Measurements from ENCODE around the gene LMOD2. TPM values are rescaled to one million over a fixed set of nuclear protein-coding genes. Genes with fewer than 3 reads are reported as not detected.
"Not testable (repeated sequence)": the region's sequence is repeated elsewhere in the genome, so short reads cannot be mapped to it uniquely, and the experiment has no call there.

Gene LMOD2
- total RNA-seq, 1 experiment from 2014 or later, result not detected

DNA sequence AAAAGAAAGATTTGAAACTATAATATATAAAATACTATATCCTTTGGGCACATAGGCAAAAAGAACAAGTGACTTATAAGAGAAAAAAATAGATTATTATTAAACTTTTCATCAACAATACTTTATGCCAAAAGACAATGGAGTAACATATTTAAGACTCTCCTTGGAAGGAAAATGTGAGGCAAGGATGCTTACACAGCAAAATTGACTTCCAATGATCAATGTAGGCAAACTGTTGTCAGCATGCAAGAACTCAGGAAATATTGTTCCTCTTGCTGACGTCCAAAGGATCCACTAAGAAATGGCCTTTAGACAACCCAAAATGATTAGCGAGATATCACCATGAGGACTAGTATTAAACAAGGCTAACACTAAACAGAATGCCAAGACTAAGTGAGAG lies 22.9 kb upstream of the LMOD2 start:
- peaks cover 10% of the 10 kb centered on the region for H3K4me1 ChIP-seq (ENCODE audit: insufficient read depth, low read length)
- ATAC-seq, result no peak
- H3K27me3 ChIP-seq (ENCODE audit: low read length), result no peaks in the 10 kb centered on the region
- H3K36me3 ChIP-seq (ENCODE audit: low read depth, low read length), result no peaks in the 10 kb centered on the region
- no peak overlapping the region for H3K27ac ChIP-seq (ENCODE audit: low read length)
- no peaks in the 10 kb centered on the region for H3F3A ChIP-seq (ENCODE audit: low read length, unreplicated experiment)
- no peaks in the 10 kb centered on the region for H3K9me3 ChIP-seq (ENCODE audit: low read length)
- H3K9ac ChIP-seq (ENCODE audit: low read length), result no peak overlapping the region
- H3K79me2 ChIP-seq (ENCODE audit: low read length), result no peaks in the 10 kb centered on the region
- ChIA-PET POLR2A (ENCODE audit: unreplicated experiment) (no interaction called here), CTCF (no interaction called here)
- BruUV-seq (replicated peaks), result no TSS peak
- no peaks in the 10 kb centered on the region for H4K20me1 ChIP-seq (ENCODE audit: low read length)
- no peak overlapping the region for H2AFZ ChIP-seq (ENCODE audit: low read length)
- DNase-seq, result no peak
- no peaks in the 10 kb centered on the region for H3K9me2 ChIP-seq (replicated peaks; ENCODE audit: low read length)
- intact Hi-C loops (cut with micrococcal nuclease), result no loop called here
- no peak overlapping the region for H3K4me3 ChIP-seq (ENCODE audit: low read length)
- H3K4me2 ChIP-seq (ENCODE audit: low read length), result no peak overlapping the region
- TF ChIP-seq EZH2phosphoT487 (IDR thresholded peaks at IDR 0.05; ENCODE audit: borderline replicate concordance, low read length) (no peak), EZH2 (IDR thresholded peaks at IDR 0.05; ENCODE audit: low read length, unreplicated experiment) (no peak)
- TF ChIP-seq, protein P1, sequence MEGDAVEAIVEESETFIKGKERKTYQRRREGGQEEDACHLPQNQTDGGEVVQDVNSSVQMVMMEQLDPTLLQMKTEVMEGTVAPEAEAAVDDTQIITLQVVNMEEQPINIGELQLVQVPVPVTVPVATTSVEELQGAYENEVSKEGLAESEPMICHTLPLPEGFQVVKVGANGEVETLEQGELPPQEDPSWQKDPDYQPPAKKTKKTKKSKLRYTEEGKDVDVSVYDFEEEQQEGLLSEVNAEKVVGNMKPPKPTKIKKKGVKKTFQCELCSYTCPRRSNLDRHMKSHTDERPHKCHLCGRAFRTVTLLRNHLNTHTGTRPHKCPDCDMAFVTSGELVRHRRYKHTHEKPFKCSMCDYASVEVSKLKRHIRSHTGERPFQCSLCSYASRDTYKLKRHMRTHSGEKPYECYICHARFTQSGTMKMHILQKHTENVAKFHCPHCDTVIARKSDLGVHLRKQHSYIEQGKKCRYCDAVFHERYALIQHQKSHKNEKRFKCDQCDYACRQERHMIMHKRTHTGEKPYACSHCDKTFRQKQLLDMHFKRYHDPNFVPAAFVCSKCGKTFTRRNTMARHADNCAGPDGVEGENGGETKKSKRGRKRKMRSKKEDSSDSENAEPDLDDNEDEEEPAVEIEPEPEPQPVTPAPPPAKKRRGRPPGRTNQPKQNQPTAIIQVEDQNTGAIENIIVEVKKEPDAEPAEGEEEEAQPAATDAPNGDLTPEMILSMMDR (conservative IDR thresholded peaks at IDR 0.05; ENCODE audit: low read depth, low read length), result no peak

DNA sequence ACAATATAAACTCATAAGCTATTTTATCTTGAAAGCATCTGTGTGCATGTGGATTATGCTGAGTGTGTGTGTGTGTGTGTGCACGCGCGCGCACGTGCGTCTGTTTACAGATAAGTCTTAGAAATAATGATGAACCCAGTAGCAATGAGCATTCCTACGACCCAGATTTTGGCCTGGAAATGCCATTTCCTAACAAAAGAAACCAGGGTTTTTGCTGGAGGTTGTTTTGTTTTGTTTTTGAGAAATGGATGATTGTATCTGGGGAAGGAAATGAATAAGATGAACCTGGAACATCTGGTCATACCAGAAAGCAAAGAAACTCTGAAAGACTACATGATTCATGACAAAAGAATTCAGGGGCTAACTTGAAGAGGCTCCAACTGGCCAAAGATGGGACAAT lies 22.1 kb upstream of the LMOD2 start:
- H3K4me3 ChIP-seq (ENCODE audit: low read length), result peak overlapping the region; percentile 7; the same call in 1 of the 2 replicates
- H3K27me3 ChIP-seq (ENCODE audit: low read length), result no peaks in the 10 kb centered on the region
- H3K79me2 ChIP-seq (ENCODE audit: low read length), result no peaks in the 10 kb centered on the region
- intact Hi-C loops (cut with micrococcal nuclease), result no loop called here
- no peaks in the 10 kb centered on the region for H4K20me1 ChIP-seq (ENCODE audit: low read length)
- no peak overlapping the region for H3K9ac ChIP-seq (ENCODE audit: low read length)
- no peaks in the 10 kb centered on the region for H3K9me2 ChIP-seq (replicated peaks; ENCODE audit: low read length)
- POLR2A ChIA-PET (ENCODE audit: unreplicated experiment), result no interaction called here
- H3K4me1 ChIP-seq (ENCODE audit: insufficient read depth, low read length), result peaks cover 10% of the 10 kb centered on the region
- H3K27ac ChIP-seq (ENCODE audit: low read length), result no peak overlapping the region
- H3K36me3 ChIP-seq (ENCODE audit: low read depth, low read length), result no peaks in the 10 kb centered on the region
- BruUV-seq (replicated peaks), result no TSS peak
- no peaks in the 10 kb centered on the region for H3F3A ChIP-seq (ENCODE audit: low read length, unreplicated experiment)
- H3K4me2 ChIP-seq (ENCODE audit: low read length), result peak overlapping the region; percentile 65
- ATAC-seq (peak; percentile 70), DNase-seq (peak; percentile 80)
- no peaks in the 10 kb centered on the region for H3K9me3 ChIP-seq (ENCODE audit: low read length)
- TF ChIP-seq, protein P1 (conservative IDR thresholded peaks at IDR 0.05; ENCODE audit: low read depth, low read length), result no peak
- TF ChIP-seq EZH2phosphoT487 (IDR thresholded peaks at IDR 0.05; ENCODE audit: borderline replicate concordance, low read length), result no peak
- TF ChIP-seq EZH2 (IDR thresholded peaks at IDR 0.05; ENCODE audit: low read length, unreplicated experiment), result no peak
- H2AFZ ChIP-seq (ENCODE audit: low read length), result peak overlapping the region; percentile 25; the same call in 1 of the 2 replicates
- CTCF ChIA-PET, result no interaction called here

DNA sequence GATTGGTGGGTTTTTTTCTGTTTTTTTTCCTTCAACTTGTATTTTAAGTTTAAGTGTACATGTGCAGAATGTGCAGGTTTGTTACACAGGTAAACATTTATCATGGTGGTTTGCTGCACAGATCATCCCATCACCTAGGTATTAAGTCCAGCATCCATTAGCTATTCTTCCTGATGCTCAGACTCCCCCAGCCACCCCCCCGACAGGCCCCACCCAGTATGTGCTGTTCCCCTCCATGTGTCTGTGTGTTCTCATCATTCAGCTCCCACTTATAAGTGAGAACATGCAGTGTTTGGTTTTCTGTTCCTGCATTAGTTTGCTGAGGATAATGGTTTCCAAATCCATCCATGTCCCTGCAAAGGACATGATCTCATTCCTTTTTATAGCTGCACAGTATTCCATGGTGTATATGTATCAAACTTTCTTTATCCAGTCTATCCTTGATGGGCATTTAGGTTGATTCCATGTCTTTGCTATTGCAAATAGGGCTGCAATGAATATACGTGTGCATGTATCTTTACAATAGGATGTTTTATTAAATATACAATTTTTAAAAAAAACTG lies 21.6 kb upstream of the LMOD2 start:
- H3K27me3 ChIP-seq (ENCODE audit: low read length); H3F3A ChIP-seq (ENCODE audit: low read length, unreplicated experiment); BruUV-seq (replicated peaks); H2AFZ ChIP-seq (ENCODE audit: low read length); H4K20me1 ChIP-seq (ENCODE audit: low read length); POLR2A ChIA-PET (ENCODE audit: unreplicated experiment); H3K9ac ChIP-seq (ENCODE audit: low read length); DNase-seq; intact Hi-C loops (cut with micrococcal nuclease); H3K9me3 ChIP-seq (ENCODE audit: low read length); H3K27ac ChIP-seq (ENCODE audit: low read length); CTCF ChIA-PET; ATAC-seq; H3K9me2 ChIP-seq (replicated peaks; ENCODE audit: low read length); H3K36me3 ChIP-seq (ENCODE audit: low read depth, low read length); H3K79me2 ChIP-seq (ENCODE audit: low read length): not testable (repeated sequence)
- peak overlapping the region; percentile 65 for H3K4me2 ChIP-seq (ENCODE audit: low read length)
- peak overlapping the region; percentile 7; the same call in 1 of the 2 replicates for H3K4me3 ChIP-seq (ENCODE audit: low read length)
- H3K4me1 ChIP-seq (ENCODE audit: insufficient read depth, low read length), result peaks cover 10% of the 10 kb centered on the region
